UCSD-AML1 (cell line): ENCODE results near the gene PTPN1.
"Not testable (repeated sequence)": the region's sequence is repeated elsewhere in the genome, so short reads cannot be mapped to it uniquely, and the experiment has no call there.

Experiments
- DNase-seq: peaks from one replicate; lab custom pipeline; 2025; ENCODE audit not compliant: unreplicated experiment; lab: John Stamatoyannopoulos, UW

PTPN1 gene

GRCh38 chr20:50588034-50588736, 78.0 kb downstream of the PTPN1 start:
- DNase-seq: peak; percentile 66

GRCh38 chr20:50589548-50590347, 79.6 kb downstream of the PTPN1 start:
- no peak for DNase-seq

- no peak for DNase-seq
Observed at GRCh38 chr20:50590348-50590664, 80.1 kb downstream of the PTPN1 start.

GRCh38 chr20:50591233-50591852, 81.2 kb downstream of the PTPN1 start:
- no peak for DNase-seq

- no peak for DNase-seq
Observed at GRCh38 chr20:50592282-50593004, 82.3 kb downstream of the PTPN1 start.

GRCh38 chr20:50593005-50593335, 82.8 kb downstream of the PTPN1 start:
- DNase-seq: no peak

- DNase-seq: no peak
Observed at GRCh38 chr20:50594231-50594590, 84.0 kb downstream of the PTPN1 start.

GRCh38 chr20:50594591-50595432, 84.6 kb downstream of the PTPN1 start:
- no peak for DNase-seq

- no peak for DNase-seq
Observed at GRCh38 chr20:50595433-50595895, 85.3 kb downstream of the PTPN1 start.

GRCh38 chr20:50595988-50596693, 86.0 kb downstream of the PTPN1 start:
- no peak for DNase-seq

GRCh38 chr20:50596694-50597021, 86.5 kb downstream of the PTPN1 start:
- DNase-seq: no peak

- DNase-seq: no peak
Observed at GRCh38 chr20:50597406-50597969, 87.3 kb downstream of the PTPN1 start.

- no peak for DNase-seq
Observed at GRCh38 chr20:50598074-50598473, 87.9 kb downstream of the PTPN1 start.

GRCh38 chr20:50598768-50599167, 88.6 kb downstream of the PTPN1 start:
- not testable (repeated sequence) for DNase-seq

- no peak for DNase-seq
Observed at GRCh38 chr20:50600281-50600895, 90.2 kb downstream of the PTPN1 start.

GRCh38 chr20:50601511-50602431, 91.6 kb downstream of the PTPN1 start:
- no peak for DNase-seq

- DNase-seq: no peak
Observed at GRCh38 chr20:50602432-50603088, 92.4 kb downstream of the PTPN1 start.

- no peak for DNase-seq
Observed at GRCh38 chr20:50604451-50604850, 94.3 kb downstream of the PTPN1 start.
